ENCODE results near the gene PROSER1.

- no peak for TF ChIP-seq EP300 (IDR thresholded peaks at IDR 0.05)
- no peak for TF ChIP-seq CTCF (IDR thresholded peaks at IDR 0.05)
- no peak for TF ChIP-seq POLR2AphosphoS5 (IDR thresholded peaks at IDR 0.05)
Observed at GRCh38 chr13:38980750-38981078, 57.2 kb downstream of the PROSER1 start.
